Stomach (tissue), 9 donors: ENCODE measurements around the gene GATA6. TPM values are rescaled to one million over a fixed set of nuclear protein-coding genes. Genes with fewer than 3 reads are reported as not detected.

ENCODE experiments used
- DNase-seq, 2 donors: peaks; one replicate each; pipeline versions ENCODE4 v3.0.0 to v3.0.0-alpha.2; 2013 to 2019
- H3K27ac ChIP-seq, 5 donors: fragments of 200-600 bp in 4 of 5; sonication (generic) in 4 of 5; one replicate each; pipeline ENCODE4 v1.5.1; 2013 to 2019; ENCODE audit warnings: mild to moderate bottlenecking in 1 of 5, moderate library complexity in 1 of 5
- H3K27me3 ChIP-seq, 3 donors: fragments of 200-600 bp; sonication (generic); one replicate each; pipeline ENCODE4 v1.5.1; 2017 to 2019; ENCODE audit warnings: mixed run types in 1 of 3
- H3K36me3 ChIP-seq, 4 donors: fragments of 200-600 bp; sonication (generic); 1 replicate in 3 of 4; 2 replicates in 1 of 4; pipeline ENCODE4 v1.5.1; 2016 to 2019
- H3K4me1 ChIP-seq, 4 donors: fragments of 200-600 bp; sonication (generic); one replicate each; pipeline ENCODE4 v1.5.1; 2016 to 2019
- H3K4me3 ChIP-seq, 4 donors: fragments of 200-600 bp; sonication (generic) in 3 of 4; one replicate each; pipeline ENCODE4 v1.5.1; 2016 to 2019; ENCODE audit warnings: mild to moderate bottlenecking in 1 of 4
- H3K9me3 ChIP-seq, 4 donors: fragments of 200-600 bp; sonication (generic); one replicate each; pipeline ENCODE4 v1.5.1; 2016 to 2019
- CTCF ChIP-seq, 7 experiments: fragments of 450-650 bp in 4 of 7; fragments of 200-600 bp in 3 of 7; sonication (generic) in 3 of 7; IDR thresholded peaks; one replicate each; pipeline ENCODE4 v1.5.1; 2016 to 2019; ENCODE audit warnings: antibody characterized with exemption in 7 of 7, control low read depth in 2 of 7, mild to moderate bottlenecking in 1 of 7
- EP300 ChIP-seq: sonication (generic); formaldehyde crosslinking; IDR thresholded peaks from one replicate; pipeline ENCODE4 v1.6.1; 2017; ENCODE audit warnings: antibody characterized with exemption
- POLR2A ChIP-seq, 4 donors: fragments of 450-650 bp; IDR thresholded peaks; one replicate each; pipeline ENCODE4 v1.6.1; 2016; ENCODE audit warnings: antibody characterized with exemption in 4 of 4, control low read depth in 2 of 4, mild to moderate bottlenecking in 1 of 4, moderate library complexity in 1 of 4
- POLR2AphosphoS5 ChIP-seq, 3 donors: sonication (generic); formaldehyde crosslinking; IDR thresholded peaks; one replicate each; pipeline ENCODE4 v1.6.1; 2016; ENCODE audit warnings: antibody characterized with exemption in 3 of 3
- WGBS, 5 donors: extraction: QIAGEN DNeasy Blood & Tissue Kit in 3 of 5; methylation state at CpG; one replicate each; pipeline versions ENCODE4 v1.1.5 to v1.1.7; 2013 to 2018; 5-methylcytosine and 5-hydroxymethylcytosine counted together
- intact Hi-C: fragments of 100-400 bp; cut with DNase I; formaldehyde crosslinking; loops from one replicate; pipeline ENCODE4 v1.15.1; 2023; ENCODE audit warnings: low total_unique reads
- polyA plus RNA-seq, 3 donors: library from polyadenylated mRNA; stranded (reverse); fragments of 200-250 nt; gene quantifications; one replicate each; pipeline ENCODE4 v1.2.3, GENCODE V29; 2013
- total RNA-seq, 5 donors: library from RNA; depleted of rRNA; stranded (reverse); fragments of >200 nt; gene quantifications; one replicate each; pipeline versions ENCODE4 v1.1.0 to v1.2.3, GENCODE V29; 2014 to 2016
- donor health status: healthy with polysubstance abuse.
- donor health status: Bipolar disorder and iron deficiency.
- donor health status: healthy.

Gene GATA6
- total and polyA plus RNA-seq, 8 donors: 11.9 to 194 (median 75.7) TPM

- Histone ChIP-seq H3K4me3 (peak overlapping the region in 1 of 4 donors; percentile 4), H3K4me1 (peaks cover 44 to 92% (median 67%) of the 10 kb centered on the region in 4 donors), H3K9me3 (no peaks in the 10 kb centered on the region), H3K27ac (peak overlapping the region; percentile 66 to 85 (median 79)), H3K27me3 (peaks cover 0 to 21% (median 0%) of the 10 kb centered on the region in 3 donors), H3K36me3 (peaks cover 8 to 28% (median 19%) of the 10 kb centered on the region in 4 donors)
- TF ChIP-seq POLR2AphosphoS5 (IDR thresholded peaks at IDR 0.05) (peak in 2 of 3 donors; percentile 7 to 13), POLR2A (IDR thresholded peaks at IDR 0.05) (no peak)
- DNase-seq: peak in 1 of 2 donors; percentile 61
- intact Hi-C loops: no loop called here
- 32 to 54% (median 43%) methylated on average over 11 of the region's 11 CpGs for WGBS, 5 donors
Observed at GRCh38 chr18:22188559-22189267, 19.3 kb downstream of the GATA6 start.

- intact Hi-C loops: no loop called here
- WGBS, 5 donors: 31 to 70% (median 51%) methylated on average over 11 of the region's 11 CpGs
- no peaks in the 10 kb centered on the region for H3K9me3 ChIP-seq
- H3K4me3 ChIP-seq: peak overlapping the region in 1 of 4 donors; percentile 4
- no peak for TF ChIP-seq EP300
- TF ChIP-seq CTCF (IDR thresholded peaks at IDR 0.05): no peak
- TF ChIP-seq POLR2AphosphoS5 (IDR thresholded peaks at IDR 0.05): no peak
- no peak for TF ChIP-seq POLR2A (IDR thresholded peaks at IDR 0.05)
- H3K36me3 ChIP-seq: peaks cover 8 to 21% (median 15%) of the 10 kb centered on the region in 4 donors
- peaks cover 0 to 22% (median 0%) of the 10 kb centered on the region in 3 donors for H3K27me3 ChIP-seq
- H3K4me1 ChIP-seq: peaks cover 37 to 94% (median 68%) of the 10 kb centered on the region in 4 donors
- peak overlapping the region; percentile 77 to 85 (median 79) for H3K27ac ChIP-seq
- peak in 1 of 2 donors; percentile 56 for DNase-seq
Observed at GRCh38 chr18:22189449-22190166, 20.2 kb downstream of the GATA6 start.

- TF ChIP-seq CTCF (IDR thresholded peaks at IDR 0.05) (no peak), POLR2AphosphoS5 (IDR thresholded peaks at IDR 0.05) (no peak), POLR2A (IDR thresholded peaks at IDR 0.05) (no peak), EP300 (no peak)
- Histone ChIP-seq H3K27me3 (peaks cover 0 to 9% (median 0%) of the 10 kb centered on the region in 3 donors), H3K27ac (peak overlapping the region; percentile 73 to 85 (median 79)), H3K36me3 (peaks cover 0 to 4% (median 4%) of the 10 kb centered on the region in 4 donors), H3K4me1 (peaks cover 34 to 94% (median 68%) of the 10 kb centered on the region in 4 donors), H3K9me3 (no peaks in the 10 kb centered on the region), H3K4me3 (peak overlapping the region in 1 of 4 donors; percentile 10)
- intact Hi-C loops: no loop called here
- peak in 1 of 2 donors; percentile 74 for DNase-seq
- 26 to 48% (median 30%) methylated on average over 5 of the region's 5 CpGs for WGBS, 5 donors
Observed at GRCh38 chr18:22191346-22191695, 21.9 kb downstream of the GATA6 start.

GRCh38 chr18:22191923-22192322 is 22.5 kb downstream of the GATA6 start:
- peaks cover 0 to 5% (median 0%) of the 10 kb centered on the region in 3 donors for H3K27me3 ChIP-seq
- H3K27ac ChIP-seq: peak overlapping the region; percentile 73 to 85 (median 79)
- 16 to 34% (median 25%) methylated on average over 4 of the region's 4 CpGs for WGBS, 5 donors
- no peaks in the 10 kb centered on the region for H3K9me3 ChIP-seq
- peaks cover 0 to 3% (median 0%) of the 10 kb centered on the region in 4 donors for H3K36me3 ChIP-seq
- no peak for TF ChIP-seq EP300
- TF ChIP-seq POLR2A (IDR thresholded peaks at IDR 0.05): no peak
- TF ChIP-seq POLR2AphosphoS5 (IDR thresholded peaks at IDR 0.05): no peak
- TF ChIP-seq CTCF (IDR thresholded peaks at IDR 0.05): no peak
- peak in 1 of 2 donors; percentile 86 for DNase-seq
- intact Hi-C loops: no loop called here
- H3K4me1 ChIP-seq: peaks cover 29 to 94% (median 63%) of the 10 kb centered on the region in 4 donors
- peak overlapping the region in 2 of 4 donors; percentile 8 to 10 for H3K4me3 ChIP-seq
